GM23248 (cell line): ENCODE data around the gene TIMM13. TPM values are rescaled to one million over a fixed set of nuclear protein-coding genes. Genes with fewer than 3 reads are reported as not detected.
"Not testable (repeated sequence)": the region's sequence is repeated elsewhere in the genome, so short reads cannot be mapped to it uniquely, and the experiment has no call there.

Source experiments
- DNase-seq: peaks from one replicate; pipeline ENCODE4 v3.0.0-alpha.2; 2015
- H2AFZ ChIP-seq: fragments of 200-600 bp; sonication (generic); 2 replicates; pipeline ENCODE4 v1.6.1; 2016; ENCODE audit warnings: antibody characterized with exemption
- H3F3A ChIP-seq: fragments of 200-600 bp; sonication (generic); 2 replicates; pipeline ENCODE4 v1.6.1; 2016; ENCODE audit warnings: mild to moderate bottlenecking, antibody characterized with exemption, mixed run types; ENCODE audit not compliant: insufficient read depth
- H3K27ac ChIP-seq: fragments of 200-600 bp; sonication (generic); 2 replicates; pipeline ENCODE4 v1.5.1; 2016; ENCODE audit warnings: mild to moderate bottlenecking
- H3K27me3 ChIP-seq: fragments of 200-600 bp; sonication (generic); replicated peaks from 2 replicates; pipeline ENCODE4 v1.6.1; 2016; ENCODE audit warnings: mild to moderate bottlenecking; ENCODE audit not compliant: insufficient read depth
- H3K36me3 ChIP-seq: fragments of 200-600 bp; sonication (generic); 2 replicates; pipeline ENCODE4 v1.6.1; 2016; ENCODE audit warnings: low read depth, mild to moderate bottlenecking
- H3K4me1 ChIP-seq: fragments of 200-600 bp; sonication (generic); 2 replicates; pipeline ENCODE4 v1.6.1; 2016; ENCODE audit warnings: mild to moderate bottlenecking; ENCODE audit not compliant: insufficient read depth
- H3K4me2 ChIP-seq: fragments of 200-600 bp; sonication (generic); one replicate; pipeline ENCODE4 v1.6.1; 2016; ENCODE audit warnings: mild to moderate bottlenecking; ENCODE audit not compliant: unreplicated experiment
- H3K4me3 ChIP-seq: fragments of 200-600 bp; sonication (generic); 2 replicates; pipeline ENCODE4 v1.5.1; 2016; ENCODE audit warnings: mild to moderate bottlenecking
- H3K79me2 ChIP-seq: fragments of 200-600 bp; sonication (generic); 2 replicates; pipeline ENCODE4 v1.6.1; 2016; ENCODE audit warnings: mild to moderate bottlenecking; ENCODE audit not compliant: insufficient read depth
- H3K9ac ChIP-seq: fragments of 200-600 bp; sonication (generic); 2 replicates; pipeline ENCODE4 v1.6.1; 2016; ENCODE audit warnings: mild to moderate bottlenecking
- H3K9me2 ChIP-seq: fragments of 200-600 bp; sonication (generic); 2 replicates; pipeline ENCODE4 v1.6.1; 2016; ENCODE audit warnings: mixed run types, mild to moderate bottlenecking, moderate library complexity; ENCODE audit not compliant: insufficient read depth
- H3K9me3 ChIP-seq: fragments of 200-600 bp; sonication (generic); one replicate; pipeline ENCODE4 v1.6.1; 2017; ENCODE audit warnings: low read depth
- H4K20me1 ChIP-seq: fragments of 200-600 bp; sonication (generic); 2 replicates; pipeline ENCODE4 v1.6.0; 2016; ENCODE audit not compliant: insufficient read depth
- EZH2 ChIP-seq: fragments of 200-600 bp; sonication (generic); IDR thresholded peaks from 2 replicates; pipeline ENCODE4 v1.6.1; 2018; ENCODE audit warnings: antibody characterized with exemption, mild to moderate bottlenecking; ENCODE audit not compliant: insufficient read depth, poor library complexity, severe bottlenecking
- EZH2phosphoT487 ChIP-seq: fragments of 200-600 bp; sonication (generic); IDR thresholded peaks from 2 replicates; pipeline ENCODE4 v1.6.1; 2018; ENCODE audit warnings: antibody characterized with exemption, moderate library complexity, mild to moderate bottlenecking, low read depth; ENCODE audit not compliant: insufficient read depth
- WGBS, 2 experiments: methylation state at CpG; one replicate each; pipeline ENCODE4 v1.1.6; 2015 to 2017; ENCODE audit warnings: low lambda C conversion rate in 2 of 2, low coverage in 1 of 2; ENCODE audit errors: missing lambda C conversion rate in 2 of 2; 5-methylcytosine and 5-hydroxymethylcytosine counted together
- in situ Hi-C: fragments of 300-500 bp; cut with MboI; formaldehyde crosslinking; loops from 2 replicates; pipeline ENCODE4 v1.15.0; 2020
- polyA plus RNA-seq: library from polyadenylated mRNA; unstranded; fragments of >200 nt; fragmentation: Nextera tagmentation; extraction: Ambion mirVana; gene quantifications from 2 replicates; pipeline ENCODE4 v1.2.1, GENCODE V29; 2016
- total RNA-seq: library from RNA; depleted of rRNA; stranded (reverse); fragments of >200 nt; shearing (Covaris generic); gene quantifications from 2 replicates; pipeline ENCODE4 v1.2.3, GENCODE V29; 2014

The TIMM13 gene
- total and polyA plus RNA-seq, 2 experiments from 2014 or later: 57.6 to 143 TPM

GRCh38 chr19:2475018-2475701 lies 47.8 kb upstream of the TIMM13 start:
- H3K9ac ChIP-seq: peak overlapping the region; percentile 98
- H3K4me1 ChIP-seq: no peaks in the 10 kb centered on the region
- H4K20me1 ChIP-seq: no peaks in the 10 kb centered on the region
- WGBS, 2 experiments: 1% methylated on average over 41 to 45 of the region's 45 CpGs
- peaks cover 11% of the 10 kb centered on the region for H3K36me3 ChIP-seq
- H3K9me2 ChIP-seq: no peaks in the 10 kb centered on the region
- peak overlapping the region; percentile 93 for H3K27ac ChIP-seq
- no peaks in the 10 kb centered on the region for H3K9me3 ChIP-seq
- TF ChIP-seq EZH2phosphoT487: no peak
- TF ChIP-seq EZH2: no peak
- peak overlapping the region; percentile 100 for H3K4me3 ChIP-seq
- H2AFZ ChIP-seq: peak overlapping the region; percentile 26; the same call in 1 of the 2 replicates
- H3K4me2 ChIP-seq: peak overlapping the region; percentile 84
- in situ Hi-C loops: no loop called here
- H3F3A ChIP-seq: peaks cover 27% of the 10 kb centered on the region
- H3K79me2 ChIP-seq: peaks cover 32% of the 10 kb centered on the region
- peak; percentile 84 for DNase-seq
- H3K27me3 ChIP-seq: no peaks in the 10 kb centered on the region

- DNase-seq: peak; percentile 97
- peaks cover 11% of the 10 kb centered on the region for H3K36me3 ChIP-seq
- no peaks in the 10 kb centered on the region for H4K20me1 ChIP-seq
- in situ Hi-C loops: loop anchor here (5.0 kb wide), 1 partner anchor 138 kb away; no protein-coding TSS in a partner anchor
- H3K9me3 ChIP-seq: no peaks in the 10 kb centered on the region
- peaks cover 20% of the 10 kb centered on the region for H3F3A ChIP-seq
- H3K27ac ChIP-seq: peak overlapping the region; percentile 93
- no peaks in the 10 kb centered on the region for H3K27me3 ChIP-seq
- H3K9ac ChIP-seq: peak overlapping the region; percentile 98
- no peak overlapping the region for H2AFZ ChIP-seq
- peak overlapping the region; percentile 100 for H3K4me3 ChIP-seq
- H3K4me1 ChIP-seq: peaks cover 5% of the 10 kb centered on the region
- TF ChIP-seq EZH2phosphoT487 (no peak), EZH2 (no peak)
- peak overlapping the region; percentile 84 for H3K4me2 ChIP-seq
- H3K79me2 ChIP-seq: peaks cover 32% of the 10 kb centered on the region
- no peaks in the 10 kb centered on the region for H3K9me2 ChIP-seq
- 9 to 11% methylated on average over 56 to 59 of the region's 60 CpGs for WGBS, 2 experiments
Measured at GRCh38 chr19:2474232-2475017, 47.0 kb upstream of the TIMM13 start.

- peak overlapping the region; percentile 35 for H3K4me2 ChIP-seq
- not testable (repeated sequence) for H3K79me2 ChIP-seq, DNase-seq, H3K27ac ChIP-seq, H3K9me3 ChIP-seq, H3K9me2 ChIP-seq, H3K4me3 ChIP-seq, H3F3A ChIP-seq, H2AFZ ChIP-seq, H3K9ac ChIP-seq, H3K36me3 ChIP-seq, H4K20me1 ChIP-seq, H3K27me3 ChIP-seq
- in situ Hi-C loops: loop anchor here (5.0 kb wide), 1 partner anchor 142 kb away; no protein-coding TSS in a partner anchor
- WGBS, 2 experiments: 77 to 82% methylated on average over 8 of the region's 8 CpGs
- peaks cover 12% of the 10 kb centered on the region for H3K4me1 ChIP-seq
Measured at GRCh38 chr19:2469915-2470200, 42.5 kb upstream of the TIMM13 start.

- TF ChIP-seq EZH2 (no peak), EZH2phosphoT487 (no peak)
- H3F3A ChIP-seq: no peaks in the 10 kb centered on the region
- peak overlapping the region; percentile 38; the same call in 1 of the 2 replicates for H2AFZ ChIP-seq
- H3K36me3 ChIP-seq: no peaks in the 10 kb centered on the region
- no peak overlapping the region for H3K27ac ChIP-seq
- H3K9me2 ChIP-seq: no peaks in the 10 kb centered on the region
- H3K9me3 ChIP-seq: no peaks in the 10 kb centered on the region
- peaks cover 12% of the 10 kb centered on the region for H3K4me1 ChIP-seq
- WGBS, 2 experiments: 23 to 30% methylated on average over 23 of the region's 23 CpGs
- in situ Hi-C loops: no loop called here
- no peak overlapping the region for H3K9ac ChIP-seq
- peak overlapping the region; percentile 35 for H3K4me2 ChIP-seq
- no peaks in the 10 kb centered on the region for H3K27me3 ChIP-seq
- no peaks in the 10 kb centered on the region for H3K79me2 ChIP-seq
- H4K20me1 ChIP-seq: no peaks in the 10 kb centered on the region
- DNase-seq: peak; percentile 83
- no peak overlapping the region for H3K4me3 ChIP-seq
Measured at GRCh38 chr19:2469102-2469914, 41.9 kb upstream of the TIMM13 start.
